A673 (cell line): ENCODE results near the gene PTPN1. TPM values are rescaled to one million over a fixed set of nuclear protein-coding genes. Genes with fewer than 3 reads are reported as not detected.

Experiments
- BruUV-seq: library from RNA; stranded (reverse); fragments of 400-500 nt; replicated peaks from 2 replicates; lab custom pipeline; 2021; lab: Mats Ljungman, UMichigan
- CTCF ChIA-PET: fragments of 300-600 bp; sonication (Branson Sonifier 250); formaldehyde crosslinking; loops from one replicate; lab custom pipeline; 2022; ENCODE audit warnings: antibody characterized with exemption; lab: Charles Lee
- POLR2A ChIA-PET: fragments of 300-600 bp; sonication (Branson Sonifier 250); formaldehyde crosslinking; loops from one replicate; lab custom pipeline; 2022; ENCODE audit warnings: antibody characterized with exemption; ENCODE audit not compliant: low non-redundant PET; lab: Charles Lee
- DNase-seq: peaks from one replicate; pipeline ENCODE4 v3.0.0-alpha.2; 2015; ENCODE audit warnings: low spot score
- H3K27ac ChIP-seq: fragments of 200-600 bp; sonication (generic); 2 replicates; pipeline ENCODE4 v1.5.1; 2016; ENCODE audit warnings: mixed run types, low read depth, mild to moderate bottlenecking, mixed read lengths, antibody characterized with exemption, low read length; ENCODE audit not compliant: poor library complexity, severe bottlenecking
- H3K27me3 ChIP-seq: fragments of 200-600 bp; sonication (generic); replicated peaks from 2 replicates; pipeline ENCODE4 v1.6.1; 2017; ENCODE audit warnings: mixed run types, low read depth, mild to moderate bottlenecking, mixed read lengths, antibody characterized with exemption, low read length; ENCODE audit not compliant: insufficient read depth, poor library complexity
- H3K36me3 ChIP-seq: fragments of 200-600 bp; sonication (generic); 2 replicates; pipeline ENCODE4 v1.6.1; 2016; ENCODE audit warnings: mixed run types, mild to moderate bottlenecking, mixed read lengths, antibody characterized with exemption, low read length; ENCODE audit not compliant: insufficient read depth, poor library complexity, severe bottlenecking
- H3K4me1 ChIP-seq: fragments of 200-600 bp; sonication (generic); 2 replicates; pipeline ENCODE4 v1.6.1; 2017; ENCODE audit warnings: mixed run types, mild to moderate bottlenecking, mixed read lengths, antibody characterized with exemption, low read length; ENCODE audit not compliant: insufficient read depth, poor library complexity, severe bottlenecking
- H3K4me3 ChIP-seq: fragments of 200-600 bp; sonication (generic); 2 replicates; pipeline ENCODE4 v1.5.1; 2016; ENCODE audit warnings: low read depth, mixed run types, mild to moderate bottlenecking, mixed read lengths, low read length; ENCODE audit not compliant: poor library complexity, severe bottlenecking
- H3K9me3 ChIP-seq: fragments of 200-600 bp; sonication (generic); 2 replicates; pipeline ENCODE4 v1.6.1; 2016; ENCODE audit warnings: mixed run types, low read depth, mild to moderate bottlenecking, mixed read lengths, antibody characterized with exemption, low read length; ENCODE audit not compliant: poor library complexity, severe bottlenecking
- CTCF ChIP-seq: fragments of 300-800, 200-600 bp; sonication (generic); conservative IDR thresholded peaks from 2 replicates; pipeline ENCODE4 v1.5.1; 2017; ENCODE audit warnings: low read depth, mild to moderate bottlenecking, antibody characterized with exemption, low read length, moderate library complexity, mixed read lengths
- EZH2 ChIP-seq: fragments of 200-600 bp; sonication (generic); IDR thresholded peaks from 2 replicates; pipeline ENCODE4 v1.6.1; 2017; ENCODE audit warnings: borderline replicate concordance, low read depth, mild to moderate bottlenecking, mixed read lengths, antibody characterized with exemption, low read length; ENCODE audit not compliant: poor library complexity, severe bottlenecking
- intact Hi-C: fragments of 100-400 bp; cut with micrococcal nuclease; formaldehyde crosslinking; loops from one replicate; pipeline ENCODE4 v1.10.0; 2022; ENCODE audit not compliant: unreplicated experiment
- total RNA-seq: library from RNA; stranded (reverse); gene quantifications from 2 replicates; pipeline ENCODE4 v1.2.3, GENCODE V29; 2021

Gene PTPN1
- total RNA-seq, 1 experiment from 2014 or later, result 47.4 TPM

DNA sequence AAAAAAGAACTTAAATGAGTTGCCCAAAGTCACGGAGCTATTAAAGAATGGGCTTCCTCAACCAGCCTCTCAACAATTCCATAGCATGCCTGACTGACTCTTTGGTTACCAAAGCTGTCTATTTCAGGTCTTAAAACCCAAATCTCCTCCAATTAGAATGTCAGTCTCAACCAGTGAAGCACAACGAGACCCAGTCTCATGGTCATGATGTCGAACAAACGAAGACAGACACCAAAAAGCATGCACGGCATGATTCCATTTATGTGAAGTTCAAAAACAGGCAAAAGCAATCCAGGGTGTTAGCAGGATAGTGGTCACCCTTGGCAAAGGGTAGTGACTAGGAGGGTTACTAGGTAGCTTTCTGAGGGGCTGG lies 16.3 kb upstream of the PTPN1 start:
- H3K4me3 ChIP-seq, result no peak overlapping the region
- no peaks in the 10 kb centered on the region for H3K36me3 ChIP-seq
- H3K27me3 ChIP-seq, result no peaks in the 10 kb centered on the region
- DNase-seq, result no peak
- ChIA-PET CTCF (interaction anchor here (0.5 kb wide), 1 partner anchor 15 kb away, joined by 9 read pairs; no protein-coding TSS in a partner anchor), POLR2A (no interaction called here)
- H3K9me3 ChIP-seq, result no peaks in the 10 kb centered on the region
- peaks cover 7% of the 10 kb centered on the region for H3K4me1 ChIP-seq
- intact Hi-C loops, result no loop called here
- no peak overlapping the region for H3K27ac ChIP-seq
- BruUV-seq, result no TSS peak
- no peak for TF ChIP-seq CTCF
- no peak for TF ChIP-seq EZH2

GRCh38 chr20:50494428-50494827 lies 15.8 kb upstream of the PTPN1 start:
- no TSS peak for BruUV-seq
- Histone ChIP-seq H3K4me1 (peaks cover 7% of the 10 kb centered on the region), H3K27me3 (no peaks in the 10 kb centered on the region), H3K27ac (no peak overlapping the region), H3K4me3 (no peak overlapping the region), H3K36me3 (no peaks in the 10 kb centered on the region), H3K9me3 (no peaks in the 10 kb centered on the region)
- DNase-seq, result no peak
- intact Hi-C loops, result no loop called here
- no peak for TF ChIP-seq EZH2
- TF ChIP-seq CTCF, result no peak
- ChIA-PET CTCF (no interaction called here), POLR2A (no interaction called here)

DNA sequence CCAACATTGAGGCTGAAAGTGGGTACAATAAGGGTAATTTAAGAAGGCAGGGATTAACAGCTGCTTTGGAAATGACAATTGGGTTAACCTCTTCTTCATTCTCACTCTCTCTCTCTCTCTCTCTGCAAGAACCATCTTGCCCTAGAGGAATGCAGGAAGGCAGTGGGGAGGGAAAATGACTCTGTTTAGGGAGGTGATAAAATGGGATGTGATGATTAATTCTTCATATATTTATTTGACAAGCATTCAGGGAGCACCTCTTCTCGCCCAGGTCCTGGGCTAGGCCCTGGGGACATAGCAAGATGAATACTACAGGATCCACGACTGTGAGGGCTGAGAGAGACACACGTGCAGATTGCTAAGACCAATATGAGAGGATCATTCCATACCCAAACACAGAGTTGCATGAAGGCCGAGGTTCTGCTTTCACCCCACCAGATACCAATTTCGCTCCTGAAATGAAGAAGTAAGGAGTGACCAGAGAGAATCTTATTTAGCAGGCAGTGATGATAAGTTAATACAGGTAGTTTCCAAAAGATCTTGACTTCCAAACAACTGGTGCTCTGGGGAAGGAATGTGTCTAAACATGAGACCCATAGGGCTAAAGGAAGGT lies 13.3 kb upstream of the PTPN1 start:
- no peak overlapping the region for H3K4me3 ChIP-seq
- no TSS peak for BruUV-seq
- H3K4me1 ChIP-seq, result peaks cover 6% of the 10 kb centered on the region
- ChIA-PET CTCF (no interaction called here), POLR2A (no interaction called here)
- no peak for DNase-seq
- H3K36me3 ChIP-seq, result no peaks in the 10 kb centered on the region
- no peaks in the 10 kb centered on the region for H3K27me3 ChIP-seq
- no peak for TF ChIP-seq CTCF
- TF ChIP-seq EZH2, result no peak
- no peak overlapping the region for H3K27ac ChIP-seq
- H3K9me3 ChIP-seq, result no peaks in the 10 kb centered on the region
- intact Hi-C loops, result no loop called here
